ENCODE measurements around the gene SLC39A11.

- TF ChIP-seq CTCF (IDR thresholded peaks at IDR 0.05; ENCODE audit: low read depth, low read length) (no peak), EZH2phosphoT487 (IDR thresholded peaks at IDR 0.05; ENCODE audit: low read depth) (no peak)
These were observed 19.8 kb upstream of the SLC39A11 start for GRCh38 chr17:73112246-73112645.

Data from OCI-LY3 (cell line).